Hepatocyte (in vitro differentiated cells): ENCODE results near the gene KCNMB1. TPM values are rescaled to one million over a fixed set of nuclear protein-coding genes. Genes with fewer than 3 reads are reported as not detected.

Source experiments
- DNase-seq: peaks from one replicate; pipeline ENCODE4 v3.0.0-alpha.2; 2016; ENCODE audit warnings: low spot score
- H2AFZ ChIP-seq: fragments of 200-600 bp; sonication (generic); 2 replicates; pipeline ENCODE4 v1.6.0; 2016; ENCODE audit warnings: antibody characterized with exemption, mild to moderate bottlenecking
- H3K27ac ChIP-seq: fragments of 200-600 bp; sonication (generic); 2 replicates; pipeline ENCODE4 v1.5.1; 2016; ENCODE audit warnings: mild to moderate bottlenecking
- H3K27me3 ChIP-seq: fragments of 200-600 bp; sonication (generic); 2 replicates; pipeline ENCODE4 v1.6.1; 2016
- H3K36me3 ChIP-seq: fragments of 200-600 bp; sonication (generic); replicated peaks from 2 replicates; pipeline ENCODE4 v1.5.1; 2016; ENCODE audit warnings: low read depth; ENCODE audit not compliant: insufficient read depth
- H3K4me1 ChIP-seq: fragments of 200-600 bp; sonication (generic); 2 replicates; pipeline ENCODE4 v1.5.1; 2016; ENCODE audit warnings: mild to moderate bottlenecking, moderate library complexity; ENCODE audit not compliant: insufficient read depth
- H3K4me2 ChIP-seq: fragments of 200-600 bp; sonication (generic); 2 replicates; pipeline ENCODE4 v1.6.0; 2016
- H3K4me3 ChIP-seq: fragments of 200-600 bp; sonication (generic); 2 replicates; pipeline ENCODE4 v1.5.1; 2016; ENCODE audit warnings: mild to moderate bottlenecking
- H3K79me2 ChIP-seq: fragments of 200-600 bp; sonication (generic); 2 replicates; pipeline ENCODE4 v1.6.0; 2017; ENCODE audit warnings: mild to moderate bottlenecking
- H3K9me2 ChIP-seq: fragments of 200-600 bp; sonication (generic); replicated peaks from 2 replicates; pipeline ENCODE4 v1.6.0; 2017; ENCODE audit warnings: mild to moderate bottlenecking; ENCODE audit not compliant: insufficient read depth
- H3K9me3 ChIP-seq: fragments of 200-600 bp; sonication (generic); 2 replicates; pipeline ENCODE4 v1.5.1; 2016; ENCODE audit warnings: low read depth, mild to moderate bottlenecking
- H4K20me1 ChIP-seq: fragments of 200-600 bp; sonication (generic); 2 replicates; pipeline ENCODE4 v1.6.0; 2016; ENCODE audit warnings: mild to moderate bottlenecking; ENCODE audit not compliant: insufficient read depth, poor library complexity, severe bottlenecking
- CTCF ChIP-seq: fragments of 200-600 bp; sonication (generic); IDR thresholded peaks from 2 replicates; pipeline ENCODE4 v1.5.1; 2016; ENCODE audit warnings: antibody characterized with exemption, mild to moderate bottlenecking; ENCODE audit not compliant: poor library complexity
- EZH2 ChIP-seq: fragments of 200-600 bp; sonication (generic); IDR thresholded peaks from 2 replicates; pipeline ENCODE4 v1.6.1; 2016; ENCODE audit warnings: antibody characterized with exemption, mild to moderate bottlenecking, borderline replicate concordance
- EZH2phosphoT487 ChIP-seq: fragments of 200-600 bp; sonication (generic); IDR thresholded peaks from one replicate; pipeline ENCODE4 v1.6.1; 2018; ENCODE audit warnings: antibody characterized with exemption, mild to moderate bottlenecking, low read depth, moderate library complexity; ENCODE audit not compliant: unreplicated experiment, severe bottlenecking
- WGBS: methylation state at CpG from one replicate; pipeline ENCODE4 v1.1.6; 2016; ENCODE audit warnings: low lambda C conversion rate; ENCODE audit errors: missing lambda C conversion rate; 5-methylcytosine and 5-hydroxymethylcytosine counted together
- polyA plus RNA-seq: library from polyadenylated mRNA; unstranded; fragments of >200 nt; fragmentation: Nextera tagmentation; extraction: Ambion mirVana; gene quantifications from 2 replicates; pipeline ENCODE4 v1.2.1, GENCODE V29; 2016
- total RNA-seq: library from RNA; depleted of rRNA; stranded (reverse); fragments of >200 nt; gene quantifications from 2 replicates; pipeline ENCODE4 v1.2.3, GENCODE V29; 2014

The KCNMB1 gene
- total and polyA plus RNA-seq, 2 experiments from 2014 or later, result 0.07 to 0.19 TPM

GRCh38 chr5:170342153-170342725 is 46.9 kb downstream of the KCNMB1 start:
- Histone ChIP-seq H4K20me1 (no peaks in the 10 kb centered on the region), H2AFZ (no peak overlapping the region), H3K4me1 (no peaks in the 10 kb centered on the region), H3K9me3 (no peaks in the 10 kb centered on the region), H3K79me2 (no peaks in the 10 kb centered on the region), H3K27me3 (no peaks in the 10 kb centered on the region), H3K9me2 (no peaks in the 10 kb centered on the region), H3K4me2 (no peak overlapping the region), H3K36me3 (no peaks in the 10 kb centered on the region), H3K4me3 (no peak overlapping the region), H3K27ac (no peak overlapping the region)
- DNase-seq, result no peak
- TF ChIP-seq EZH2phosphoT487 (no peak), CTCF (no peak), EZH2 (no peak)
- WGBS, result 86% methylated on average over 8 of the region's 8 CpGs

GRCh38 chr5:170341545-170341944 is 47.6 kb downstream of the KCNMB1 start:
- TF ChIP-seq EZH2phosphoT487 (no peak), EZH2 (no peak), CTCF (no peak)
- H3K79me2 ChIP-seq, result no peaks in the 10 kb centered on the region
- no peaks in the 10 kb centered on the region for H3K27me3 ChIP-seq
- no peaks in the 10 kb centered on the region for H3K36me3 ChIP-seq
- no peak overlapping the region for H3K27ac ChIP-seq
- H3K4me3 ChIP-seq, result no peak overlapping the region
- H2AFZ ChIP-seq, result no peak overlapping the region
- no peaks in the 10 kb centered on the region for H3K9me2 ChIP-seq
- DNase-seq, result no peak
- 95% methylated on average over 9 of the region's 9 CpGs for WGBS
- no peaks in the 10 kb centered on the region for H4K20me1 ChIP-seq
- no peak overlapping the region for H3K4me2 ChIP-seq
- no peaks in the 10 kb centered on the region for H3K9me3 ChIP-seq
- H3K4me1 ChIP-seq, result no peaks in the 10 kb centered on the region

GRCh38 chr5:170339780-170340167 is 49.4 kb downstream of the KCNMB1 start:
- Histone ChIP-seq H3K4me3 (no peak overlapping the region), H3K79me2 (no peaks in the 10 kb centered on the region), H3K27ac (no peak overlapping the region), H3K9me2 (no peaks in the 10 kb centered on the region), H3K4me1 (no peaks in the 10 kb centered on the region), H3K36me3 (no peaks in the 10 kb centered on the region), H3K9me3 (no peaks in the 10 kb centered on the region), H2AFZ (no peak overlapping the region), H4K20me1 (no peaks in the 10 kb centered on the region), H3K27me3 (no peaks in the 10 kb centered on the region), H3K4me2 (no peak overlapping the region)
- TF ChIP-seq CTCF, result no peak
- no peak for TF ChIP-seq EZH2phosphoT487
- no peak for TF ChIP-seq EZH2
- no peak for DNase-seq
- 86% methylated on average over 1 of the region's 1 CpG for WGBS
